GM21526 (cell line): ENCODE measurements around the gene ASB1.
A peak's percentile ranks its signal among the peaks of the same experiment; 100 is the strongest.
"Not testable (repeated sequence)": the region's sequence is repeated elsewhere in the genome, so short reads cannot be mapped to it uniquely, and the experiment has no call there.

Source experiments
- ATAC-seq: cut with Tn5 transposase; IDR thresholded peaks from one replicate; pipeline ENCODE4 v1.9.1; 2021; ENCODE audit warnings: moderate library complexity; ENCODE audit not compliant: unreplicated experiment, low FRiP score

The ASB1 gene

DNA sequence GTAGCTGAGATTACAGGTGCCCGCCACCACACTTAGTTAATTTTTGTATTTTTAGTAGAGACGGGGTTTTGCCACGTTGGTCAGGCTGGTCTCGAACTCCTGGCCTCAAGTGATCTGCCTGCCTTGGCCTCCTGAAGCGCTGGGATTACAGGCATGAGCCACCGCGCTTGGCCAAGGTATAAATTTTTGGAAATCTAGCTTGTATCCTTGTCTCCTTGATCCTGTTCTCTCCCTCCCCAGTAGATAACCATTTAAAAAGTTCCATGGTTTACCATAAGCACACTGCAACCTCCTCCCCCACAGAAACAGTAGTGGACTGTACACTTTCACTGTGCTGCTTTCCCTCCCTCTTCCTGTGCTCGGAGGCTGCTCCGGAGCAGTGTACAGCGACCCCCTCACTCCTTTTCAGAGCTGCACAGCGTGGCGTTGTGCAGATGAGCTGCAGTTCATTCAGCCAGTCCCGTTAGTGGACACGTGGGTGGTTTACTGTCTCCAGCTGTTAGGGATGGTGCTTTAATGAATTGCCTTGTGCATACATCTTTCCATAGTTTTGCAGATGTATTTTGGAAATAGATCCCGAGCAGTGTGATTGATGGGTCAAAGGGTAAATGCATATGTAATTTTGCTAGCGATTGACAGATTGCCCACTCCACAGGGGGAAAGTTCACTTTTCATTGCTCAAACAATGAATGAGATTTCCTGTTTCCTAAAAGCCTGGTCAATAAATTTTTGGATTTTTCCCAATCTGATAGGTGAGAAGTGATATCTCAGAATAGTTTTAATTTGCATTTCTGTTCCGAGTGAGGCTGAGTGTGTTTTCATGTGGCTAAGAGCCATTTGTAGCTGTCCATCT, 14.8 kb downstream of the ASB1 start:
- no peak for ATAC-seq

DNA sequence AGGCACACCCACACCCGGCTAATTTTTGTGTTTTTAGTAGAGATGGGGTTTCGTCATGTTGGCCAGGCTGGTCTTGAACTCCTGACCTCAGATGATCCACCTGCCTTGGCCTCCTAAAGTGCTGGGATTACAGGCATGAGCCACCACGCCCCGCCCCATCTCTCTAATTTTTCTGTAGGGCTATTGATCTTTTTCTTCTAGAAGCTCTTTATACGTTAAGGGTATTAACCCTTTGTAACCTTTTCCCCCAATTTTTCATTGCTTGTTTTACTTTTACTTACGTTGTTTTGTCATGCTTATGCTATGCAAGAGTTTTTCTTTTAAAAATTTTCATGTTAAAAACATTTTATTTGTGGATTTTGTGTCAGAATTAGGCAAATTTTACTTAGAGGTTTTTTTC, 15.5 kb downstream of the ASB1 start:
- not testable (repeated sequence) for ATAC-seq

DNA sequence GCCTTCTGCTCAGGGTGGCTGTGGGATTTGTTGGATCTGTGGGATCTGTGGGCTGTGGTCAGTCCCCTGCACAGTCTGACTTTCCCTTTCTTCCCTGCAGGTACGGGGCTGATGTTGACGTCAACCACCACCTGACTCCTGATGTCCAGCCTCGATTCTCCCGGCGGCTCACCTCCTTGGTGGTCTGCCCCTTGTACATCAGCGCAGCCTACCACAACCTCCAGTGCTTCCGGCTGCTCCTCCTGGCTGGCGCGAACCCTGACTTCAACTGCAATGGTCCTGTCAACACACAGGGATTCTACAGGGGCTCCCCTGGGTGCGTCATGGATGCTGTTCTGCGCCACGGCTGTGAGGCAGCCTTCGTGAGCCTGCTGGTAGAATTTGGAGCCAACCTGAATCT, 17.5 kb downstream of the ASB1 start:
- no peak for ATAC-seq

DNA sequence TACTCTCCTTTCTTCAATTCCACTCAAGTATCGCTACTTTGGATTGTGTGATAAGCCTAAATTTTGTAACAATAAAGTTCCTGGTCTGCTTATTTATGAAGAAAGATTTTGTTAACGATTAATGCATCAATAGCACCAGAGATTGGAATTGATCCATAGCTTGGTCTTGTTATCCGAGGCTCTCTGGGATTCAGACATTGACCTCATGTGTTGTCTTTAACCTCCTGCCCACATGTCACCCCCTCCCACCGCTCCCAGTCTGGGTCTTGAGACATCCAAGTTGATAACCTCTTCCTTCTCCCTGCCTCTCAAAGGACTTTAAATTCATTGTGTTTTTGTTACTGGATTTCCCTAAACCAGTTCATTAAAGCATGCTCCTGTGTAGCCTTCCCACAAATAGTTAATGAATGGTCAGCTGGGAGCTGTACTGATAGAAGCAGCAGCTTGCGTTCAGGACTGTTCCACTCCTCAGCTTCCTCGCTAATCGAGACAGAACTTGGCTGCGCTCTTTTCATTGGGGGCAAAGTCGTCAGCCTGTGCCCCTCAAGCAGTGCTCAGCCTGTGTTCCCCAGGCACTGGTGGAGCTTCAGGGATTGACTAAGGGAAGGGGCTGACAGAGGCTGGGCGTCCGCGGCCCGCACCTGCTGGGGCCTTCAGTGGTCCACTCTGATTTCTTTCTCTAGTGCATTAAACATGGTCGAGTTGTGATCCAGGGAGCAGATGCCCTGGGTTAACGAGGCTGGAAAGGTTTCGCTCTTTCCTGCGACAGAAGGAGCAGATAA, 18.9 kb downstream of the ASB1 start:
- ATAC-seq, result no peak

DNA sequence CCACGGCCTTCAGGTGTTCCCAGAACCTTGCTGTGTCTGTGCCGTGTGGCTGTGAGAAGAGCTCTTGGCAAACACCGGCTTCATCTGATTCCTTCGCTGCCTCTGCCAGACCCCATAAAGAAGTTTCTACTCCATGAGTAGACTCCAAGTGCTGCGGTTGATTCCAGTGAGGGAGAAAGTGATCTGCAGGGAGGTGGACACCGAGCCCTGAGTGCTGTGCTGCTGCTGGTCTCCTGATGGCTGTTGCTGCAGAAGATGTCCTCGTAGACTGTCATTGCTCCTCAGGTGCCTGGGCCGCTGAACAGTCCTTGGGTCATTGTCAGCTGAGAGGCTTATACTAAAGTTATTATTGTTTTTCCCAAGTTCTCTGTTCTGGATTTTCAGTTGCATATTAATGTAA, 19.6 kb downstream of the ASB1 start:
- no peak for ATAC-seq

DNA sequence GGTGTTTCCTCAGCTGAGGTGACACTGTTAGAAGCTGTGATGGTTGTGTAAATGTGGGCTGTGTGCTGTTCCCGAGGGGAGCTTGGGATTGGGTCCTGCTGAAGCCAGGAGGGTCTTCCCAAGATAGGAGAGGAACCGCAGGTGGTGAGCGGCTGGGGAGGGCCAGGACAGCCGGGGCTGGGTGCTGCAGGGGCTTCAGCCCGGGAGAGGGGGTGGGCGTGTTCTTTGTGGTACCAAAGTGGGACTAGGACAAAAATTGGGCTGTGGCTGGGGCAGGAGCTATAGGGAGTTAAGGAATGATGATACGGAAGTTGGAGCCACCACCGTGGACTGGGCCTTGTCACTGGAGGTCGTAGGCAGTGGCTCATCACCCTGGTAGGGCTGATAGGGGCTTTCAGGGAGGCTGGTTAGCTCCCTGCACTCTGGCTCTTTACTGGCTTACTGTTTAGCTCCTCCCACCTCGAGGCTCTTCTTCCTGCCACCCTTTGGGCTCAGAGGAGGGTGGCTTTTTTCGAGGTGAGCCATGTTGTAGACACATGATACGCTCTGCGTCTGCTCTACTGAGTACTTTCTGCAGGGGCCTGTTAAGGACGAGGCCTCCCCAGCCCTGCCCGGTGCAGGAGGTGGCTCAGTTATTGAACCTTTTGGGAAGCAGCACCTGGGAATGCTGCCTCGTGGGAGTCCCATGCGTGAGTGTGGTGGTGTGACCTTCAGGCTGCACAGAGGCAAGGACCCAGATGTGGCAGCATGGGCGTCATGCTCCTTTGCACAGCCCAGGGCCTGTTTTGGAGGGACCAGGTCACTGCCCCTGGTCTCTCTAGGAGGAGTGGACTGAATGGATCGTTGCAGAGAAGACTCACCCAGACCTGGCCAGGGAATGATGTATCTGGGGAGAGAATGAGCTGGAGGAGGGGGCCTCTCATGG, 21.6 kb downstream of the ASB1 start:
- ATAC-seq, result no peak

DNA sequence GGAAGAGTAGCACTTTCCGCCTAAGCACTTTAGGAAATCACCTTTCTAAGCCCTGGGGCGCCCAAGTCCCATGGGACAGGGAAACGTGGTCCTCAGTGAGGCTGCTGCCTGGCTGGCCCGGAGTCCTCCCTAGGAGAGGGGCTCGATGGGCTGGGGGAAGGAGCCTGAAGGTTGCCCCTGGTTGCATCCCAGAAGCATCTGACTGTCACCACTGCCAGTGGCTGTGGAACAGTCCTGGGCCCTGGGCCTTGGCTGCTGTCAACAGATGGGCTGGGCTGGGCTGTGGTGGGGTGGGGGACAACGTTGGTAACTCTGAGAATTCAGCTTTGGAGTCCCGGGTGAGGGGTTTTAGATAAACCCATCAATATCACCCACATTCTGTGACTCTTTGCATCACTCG, 22.5 kb downstream of the ASB1 start:
- no peak for ATAC-seq

DNA sequence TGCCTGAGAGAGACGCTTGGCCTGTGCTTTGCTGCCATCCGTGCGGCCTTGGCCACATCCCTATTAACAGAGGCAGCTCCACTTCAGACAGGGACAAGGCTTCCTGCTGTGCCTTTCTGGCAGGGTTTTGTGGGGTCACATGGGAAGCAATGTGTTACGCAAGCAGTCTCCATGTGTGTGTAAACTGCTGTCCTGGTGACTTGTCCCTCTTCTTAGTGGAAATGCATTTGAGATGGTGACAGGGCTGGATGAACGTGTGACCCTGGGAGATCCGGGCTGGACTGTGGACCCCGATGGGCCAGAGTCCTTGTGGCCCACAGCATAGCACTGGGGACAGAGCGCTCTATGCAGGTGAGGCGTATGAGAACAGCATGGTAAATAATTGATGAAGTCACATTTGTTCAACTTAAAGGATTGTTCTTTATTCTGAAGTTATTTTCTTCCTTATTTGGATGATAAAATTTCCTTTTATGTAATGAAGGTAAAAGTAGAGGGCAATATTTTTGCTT, 23.2 kb downstream of the ASB1 start:
- ATAC-seq, result no peak

DNA sequence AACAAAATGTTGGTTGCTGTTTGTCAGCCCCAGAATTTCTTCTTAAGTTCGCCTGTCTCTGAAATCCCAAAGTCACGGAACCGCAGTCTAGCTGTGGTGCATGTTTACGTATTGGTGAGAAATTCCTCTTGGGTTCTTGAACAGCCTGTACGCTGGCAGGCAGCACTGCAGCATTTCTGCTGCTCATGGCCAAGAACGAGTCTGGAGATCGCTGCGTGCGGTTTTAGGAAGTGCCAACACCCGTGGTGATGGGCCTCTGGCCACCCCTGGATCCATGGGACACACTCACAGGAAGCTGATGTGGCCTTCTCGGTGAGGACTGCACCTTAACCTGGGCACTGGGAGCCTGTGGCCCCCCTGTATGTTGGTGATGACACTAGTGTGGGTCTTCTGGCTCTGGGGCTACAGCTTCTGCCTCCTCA, 23.7 kb downstream of the ASB1 start:
- ATAC-seq, result no peak

DNA sequence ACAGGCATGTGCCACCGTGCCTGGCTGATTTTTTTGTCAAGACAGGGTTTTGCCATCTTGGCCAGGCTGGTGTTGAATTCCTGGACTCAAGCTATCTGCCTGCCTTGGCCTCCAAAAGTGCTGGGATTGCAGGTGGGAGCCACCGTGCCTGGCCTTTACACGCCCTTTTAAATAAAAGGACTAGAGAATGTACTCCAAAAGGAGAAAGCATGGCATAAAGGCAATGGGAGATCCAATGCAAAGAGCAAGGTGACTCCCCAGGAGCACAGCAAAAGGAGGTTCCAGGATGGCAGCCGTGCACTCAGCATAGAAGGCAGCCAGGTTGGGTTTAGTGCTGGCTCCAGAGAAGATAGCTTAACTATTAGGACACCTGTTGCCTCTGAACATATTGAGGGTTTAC, 27.1 kb downstream of the ASB1 start:
- no peak for ATAC-seq

DNA sequence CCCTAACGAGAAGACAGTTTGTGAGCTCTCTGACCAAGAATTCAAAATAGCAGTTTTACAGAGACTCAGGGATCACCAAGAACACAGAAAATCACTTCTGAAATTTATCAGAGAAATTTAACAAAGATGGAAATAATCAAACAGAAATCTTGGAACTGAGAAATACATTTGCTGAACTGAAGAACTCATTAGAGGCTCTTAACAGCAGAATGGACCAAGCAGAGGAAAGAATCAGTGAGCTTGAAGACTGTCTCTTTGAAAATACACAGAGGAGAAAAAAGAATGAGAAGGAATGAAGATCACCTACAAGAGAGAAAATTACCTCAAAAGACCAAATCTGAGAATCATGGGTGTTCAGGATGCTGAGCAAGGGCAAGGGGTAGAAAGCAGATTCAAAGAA, 29.7 kb downstream of the ASB1 start:
- no peak for ATAC-seq

DNA sequence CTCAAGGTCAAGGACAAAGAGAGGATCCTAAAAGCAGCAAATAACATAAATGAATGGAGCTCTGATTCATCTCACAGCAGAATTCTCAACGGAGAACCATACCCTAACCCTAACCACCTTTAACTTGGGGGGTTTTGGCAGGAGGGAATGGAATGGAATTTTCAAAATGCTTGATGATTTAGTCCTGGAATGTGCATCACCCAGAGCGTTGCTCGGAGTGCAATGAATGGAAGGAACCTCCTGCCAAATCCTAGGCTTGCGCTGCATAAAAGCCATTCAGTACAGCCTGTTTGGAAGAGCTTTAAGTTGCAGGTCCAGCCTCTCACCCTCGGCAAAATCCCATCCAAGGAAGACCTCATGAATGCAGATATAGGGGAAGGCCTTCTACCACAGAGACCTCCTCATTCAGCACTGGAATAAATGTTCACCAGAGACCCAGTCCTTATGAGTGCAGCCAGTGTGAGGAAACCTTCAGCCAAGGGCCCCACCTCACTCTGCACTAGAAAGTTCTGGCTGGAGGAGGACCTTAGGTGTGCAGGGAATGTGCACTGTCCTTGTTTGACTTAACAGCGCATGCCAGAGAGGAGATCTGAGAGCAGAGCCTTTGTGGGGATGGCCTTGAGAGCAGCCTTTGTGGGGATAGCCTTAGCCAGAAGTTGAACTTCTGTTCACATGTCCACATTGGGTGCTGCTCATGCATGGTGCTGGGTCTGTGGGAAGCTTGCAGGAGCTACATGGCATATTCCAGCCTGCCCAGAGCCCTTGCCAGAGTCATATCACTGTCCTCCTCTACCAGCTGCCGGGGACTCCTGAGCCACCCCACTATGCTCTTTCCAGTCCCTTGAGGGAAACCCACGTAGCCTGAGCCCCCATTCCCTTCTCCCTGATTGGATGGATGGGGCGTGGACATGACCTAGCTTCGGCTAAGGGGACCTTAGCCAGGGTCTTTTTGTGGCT, 30.5 kb downstream of the ASB1 start:
- ATAC-seq, result no peak

DNA sequence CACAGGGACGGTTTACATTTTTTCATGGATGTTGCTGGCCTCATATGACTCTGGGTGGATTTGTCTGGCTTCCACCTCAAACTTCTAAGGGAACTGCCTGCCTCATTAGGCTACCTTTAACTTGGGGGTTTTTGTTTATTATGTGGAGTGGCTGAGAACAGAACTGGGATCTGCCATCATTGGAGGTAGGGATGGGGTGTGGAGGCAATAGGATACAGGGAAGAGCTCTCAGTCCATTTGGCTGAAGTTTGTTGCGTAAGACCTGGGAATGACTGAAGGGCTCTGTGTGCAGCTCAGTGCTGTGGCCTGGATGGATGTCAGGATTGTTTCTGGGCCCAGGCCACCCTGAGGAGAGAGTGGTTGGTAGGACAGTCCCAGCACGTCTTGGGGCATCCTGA, 31.2 kb downstream of the ASB1 start:
- no peak for ATAC-seq

DNA sequence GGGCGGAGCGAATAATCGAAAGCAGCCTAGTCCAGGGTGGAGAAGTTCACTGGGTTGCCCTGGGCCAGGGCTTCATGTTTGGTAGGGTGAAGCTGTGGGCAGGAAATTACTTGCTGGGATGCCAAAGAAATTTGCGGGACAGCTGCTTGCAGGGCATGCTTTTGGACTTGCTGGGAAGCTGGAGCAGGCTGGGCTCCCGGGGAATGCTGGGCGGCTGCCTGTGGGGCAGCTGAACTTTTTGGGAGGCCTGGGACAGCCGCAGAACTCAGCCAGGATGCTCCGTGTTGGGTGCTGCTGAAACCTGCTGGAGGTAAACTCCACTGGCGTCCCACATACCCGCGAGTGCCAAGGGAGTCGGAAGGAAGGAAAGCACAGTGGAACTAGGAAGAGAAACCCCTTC, 31.9 kb downstream of the ASB1 start:
- ATAC-seq, result no peak

DNA sequence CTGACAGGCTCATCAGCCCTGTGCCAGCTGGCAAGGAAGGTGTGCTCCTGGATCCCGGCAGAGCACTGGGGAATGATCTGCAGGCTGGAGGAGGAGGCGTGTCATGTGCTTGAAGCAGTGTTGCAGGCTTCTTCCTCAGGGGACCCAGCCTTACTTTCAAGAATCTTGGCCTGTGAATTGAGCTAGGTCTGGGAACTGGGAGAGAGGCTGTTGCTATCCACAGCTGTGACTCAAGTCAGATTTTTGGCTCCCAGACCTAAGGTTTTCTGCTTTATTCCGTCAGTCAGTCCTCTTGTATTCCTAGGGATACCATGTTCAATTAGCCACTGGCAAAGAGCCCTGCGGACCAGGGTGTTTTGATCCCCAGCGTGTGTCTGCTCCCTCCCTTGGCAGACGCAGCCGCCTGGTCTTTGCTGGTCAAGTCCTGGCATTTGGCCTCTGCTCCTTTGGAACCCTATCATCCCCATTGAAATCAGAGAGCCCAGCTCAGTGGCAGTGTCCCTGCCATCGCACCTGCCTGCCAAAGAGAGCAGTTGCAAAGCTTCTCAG, 32.4 kb downstream of the ASB1 start:
- no peak for ATAC-seq

DNA sequence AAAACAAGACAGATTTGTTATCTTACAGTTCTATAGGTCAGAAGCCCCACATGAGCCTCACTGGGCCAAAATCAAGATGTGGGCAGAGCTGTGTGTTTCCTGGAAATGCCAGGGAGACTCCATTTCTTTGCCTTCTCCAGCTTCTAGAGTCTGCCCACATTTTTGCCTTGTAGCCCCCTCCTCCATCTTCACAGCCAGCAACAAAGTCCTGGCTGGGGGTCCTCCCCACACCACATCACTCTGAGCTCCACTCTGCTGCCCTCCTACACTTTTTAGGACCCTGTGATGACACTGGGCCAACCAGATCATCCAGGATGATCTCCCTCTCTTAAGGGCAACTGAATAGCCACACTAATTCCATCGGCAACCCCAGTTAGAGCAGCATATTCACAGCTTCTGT, 34.3 kb downstream of the ASB1 start:
- ATAC-seq, result no peak

DNA sequence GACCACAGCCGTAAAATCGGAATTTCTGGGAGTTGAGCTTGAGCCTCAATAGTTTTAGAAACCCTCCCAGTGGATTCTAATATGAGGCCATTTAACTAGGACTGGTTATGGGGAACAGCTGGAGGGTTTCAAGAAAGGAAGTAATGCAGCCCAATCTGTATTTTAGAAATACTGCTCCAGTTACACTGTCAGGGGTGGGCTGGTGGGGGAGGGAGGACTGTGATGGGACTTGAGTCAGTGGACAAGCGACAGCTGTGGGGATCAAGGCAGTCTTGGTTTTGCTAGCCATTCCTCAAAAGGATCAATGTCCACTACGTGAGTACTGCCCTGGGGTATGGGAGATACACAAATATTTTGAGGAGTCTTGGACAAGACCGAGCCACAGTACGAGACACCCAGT, 34.8 kb downstream of the ASB1 start:
- no peak for ATAC-seq

DNA sequence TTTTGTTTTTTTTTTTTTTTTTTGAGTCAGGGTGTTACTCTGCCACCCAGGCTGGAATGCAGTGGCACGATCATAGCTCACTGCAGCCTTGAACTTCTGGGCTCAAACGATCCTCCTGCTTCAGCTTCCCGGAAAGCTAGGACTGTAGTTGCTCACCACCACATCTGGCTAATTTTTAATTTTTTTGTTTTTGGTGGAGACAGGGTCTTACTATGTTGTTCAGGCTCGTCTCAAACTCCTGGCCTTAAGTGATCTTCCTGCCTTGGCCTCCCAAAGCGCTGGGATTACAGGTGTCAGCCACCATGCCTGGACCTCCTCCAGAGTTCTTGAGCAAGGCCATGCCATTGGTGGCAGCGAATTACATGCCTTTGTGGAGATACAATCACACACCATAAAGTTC, 35.2 kb downstream of the ASB1 start:
- ATAC-seq, result no peak

DNA sequence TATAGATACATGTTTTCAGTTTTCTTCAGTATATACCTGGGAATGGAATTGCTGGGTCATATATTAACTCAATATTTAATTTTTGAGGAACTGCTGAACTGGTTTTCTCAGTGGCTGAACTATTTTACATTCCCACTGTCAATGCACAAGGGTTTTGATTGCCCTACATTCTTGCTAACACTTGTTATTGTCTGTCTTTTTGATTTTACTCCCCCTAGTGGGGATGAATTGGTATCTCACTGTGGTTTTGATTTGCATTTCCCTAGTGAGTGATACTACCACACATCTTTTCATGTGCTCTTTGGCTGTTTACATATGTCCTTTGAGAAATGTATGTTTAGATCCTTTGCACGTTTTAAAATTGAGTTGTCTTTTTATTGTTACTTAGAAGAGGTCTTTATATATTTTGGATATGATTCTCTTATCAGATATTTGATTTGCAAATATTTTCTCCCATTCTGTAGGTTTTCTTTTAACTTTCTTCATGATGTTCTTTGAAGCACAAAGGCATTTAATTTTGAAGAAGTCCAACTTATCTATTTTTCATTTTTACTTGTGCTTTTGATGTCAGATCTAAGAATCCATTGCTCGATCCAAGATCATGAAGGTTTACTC, 36.2 kb downstream of the ASB1 start:
- peak; percentile 55 for ATAC-seq
